Activated CD4-positive, alpha-beta T cell treated with anti-CD3 and anti-CD28 coated beads, Interleukin-2, amount 10 ng/mL, durations not matched to agents 7 days and 5 days (primary cell): Measurements from ENCODE around the gene BRK1. TPM values are rescaled to one million over a fixed set of nuclear protein-coding genes. Genes with fewer than 3 reads are reported as not detected.
"Not testable (repeated sequence)": the region's sequence is repeated elsewhere in the genome, so short reads cannot be mapped to it uniquely, and the experiment has no call there.

Experiments used
- CTCF ChIA-PET: fragments of 350-600 bp; sonication (Branson Sonifier 250); formaldehyde crosslinking; loops from one replicate; lab custom pipeline; 2021; ENCODE audit warnings: antibody characterized with exemption; lab: Charles Lee
- POLR2A ChIA-PET: fragments of 350-600 bp; sonication (Branson Sonifier 250); formaldehyde crosslinking; loops from one replicate; lab custom pipeline; 2021; ENCODE audit warnings: antibody characterized with exemption; lab: Charles Lee
- DNase-seq: peaks from one replicate; pipeline ENCODE4 v3.0.0-alpha.2; 2020
- H3K27ac Mint-ChIP-seq: one replicate; pipeline ENCODE4 v1.8.0; 2021; ENCODE audit warnings: mild to moderate bottlenecking, moderate library complexity, mixed read lengths
- H3K27me3 Mint-ChIP-seq: one replicate; pipeline ENCODE4 v1.8.0; 2021; ENCODE audit warnings: mixed read lengths
- H3K36me3 Mint-ChIP-seq: one replicate; pipeline ENCODE4 v1.8.0; 2021; ENCODE audit warnings: low read depth, mixed read lengths
- H3K4me1 Mint-ChIP-seq: one replicate; pipeline ENCODE4 v1.8.0; 2021; ENCODE audit warnings: mixed read lengths
- H3K4me3 Mint-ChIP-seq: one replicate; pipeline ENCODE4 v1.8.0; 2021; ENCODE audit warnings: mild to moderate bottlenecking, moderate library complexity, mixed read lengths
- H3K9me3 Mint-ChIP-seq: one replicate; pipeline ENCODE4 v1.8.0; 2021; ENCODE audit warnings: mixed read lengths
- total RNA-seq, 2 experiments: library from RNA; stranded (reverse); gene quantifications; one replicate each; pipeline ENCODE4 v1.2.3, GENCODE V29; 2021

BRK1 gene
- total RNA-seq, 2 experiments from 2014 or later = 115 to 128 TPM

- peaks cover 13% of the 10 kb centered on the region for H3K36me3 Mint-ChIP-seq
- H3K27me3 Mint-ChIP-seq = no peaks in the 10 kb centered on the region
- no peak overlapping the region for H3K27ac Mint-ChIP-seq
- H3K4me1 Mint-ChIP-seq = peaks cover 47% of the 10 kb centered on the region
- peaks cover 8% of the 10 kb centered on the region for H3K9me3 Mint-ChIP-seq
- H3K4me3 Mint-ChIP-seq = no peak overlapping the region
- ChIA-PET CTCF (interaction anchor here (1.2 kb wide), 1 partner anchor 10 kb away, joined by 3 read pairs; no protein-coding TSS in a partner anchor), POLR2A (no interaction called here)
- DNase-seq = no peak
These were observed 53.6 kb downstream of the BRK1 start for GRCh38 chr3:10169000-10169496.

GRCh38 chr3:10170915-10171478 lies 55.5 kb downstream of the BRK1 start:
- Mint-ChIP-seq H3K27me3 (no peaks in the 10 kb centered on the region), H3K4me1 (peaks cover 42% of the 10 kb centered on the region), H3K9me3 (peaks cover 8% of the 10 kb centered on the region), H3K4me3 (no peak overlapping the region), H3K36me3 (peaks cover 13% of the 10 kb centered on the region), H3K27ac (no peak overlapping the region)
- ChIA-PET CTCF (interaction anchor here (0.7 to 2.0 kb wide), 3 partner anchors 20 to 77 kb away, joined by 3 to 7 read pairs (median 3); partner anchors contain the start of gene TATDN2), POLR2A (no interaction called here)
- DNase-seq = no peak

- no peaks in the 10 kb centered on the region for H3K27me3 Mint-ChIP-seq
- ChIA-PET CTCF (interaction anchor here (0.6 to 2.2 kb wide), 7 partner anchors 10 to 50 kb away, joined by 3 to 7 read pairs (median 3); no protein-coding TSS in a partner anchor), POLR2A (no interaction called here)
- H3K36me3 Mint-ChIP-seq = peaks cover 13% of the 10 kb centered on the region
- H3K4me1 Mint-ChIP-seq = peaks cover 29% of the 10 kb centered on the region
- H3K9me3 Mint-ChIP-seq = peaks cover 8% of the 10 kb centered on the region
- no peak for DNase-seq
- no peak overlapping the region for H3K4me3 Mint-ChIP-seq
- no peak overlapping the region for H3K27ac Mint-ChIP-seq
These were observed 57.8 kb downstream of the BRK1 start for GRCh38 chr3:10173095-10173925.

GRCh38 chr3:10173926-10174435 lies 58.5 kb downstream of the BRK1 start:
- Mint-ChIP-seq H3K4me1 (peaks cover 26% of the 10 kb centered on the region), H3K4me3 (no peak overlapping the region), H3K27ac (no peak overlapping the region), H3K36me3 (peaks cover 8% of the 10 kb centered on the region), H3K9me3 (peaks cover 2% of the 10 kb centered on the region), H3K27me3 (no peaks in the 10 kb centered on the region)
- no peak for DNase-seq
- CTCF ChIA-PET = interaction anchor here (0.6 to 2.2 kb wide), 5 partner anchors 18 to 49 kb away, joined by 3 to 5 read pairs (median 3); no protein-coding TSS in a partner anchor
- POLR2A ChIA-PET = no interaction called here

- peaks cover 27% of the 10 kb centered on the region for H3K4me1 Mint-ChIP-seq
- H3K27me3 Mint-ChIP-seq, H3K9me3 Mint-ChIP-seq, H3K36me3 Mint-ChIP-seq, DNase-seq, H3K27ac Mint-ChIP-seq, POLR2A ChIA-PET, H3K4me3 Mint-ChIP-seq: not testable (repeated sequence)
- CTCF ChIA-PET = interaction anchor here (0.6 to 2.2 kb wide), 3 partner anchors 19 to 210 kb away, joined by 3 to 5 read pairs (median 4); no protein-coding TSS in a partner anchor
These were observed 59.9 kb downstream of the BRK1 start for GRCh38 chr3:10175334-10175733.

GRCh38 chr3:10176150-10176549 lies 60.7 kb downstream of the BRK1 start:
- H3K36me3 Mint-ChIP-seq, DNase-seq, H3K27me3 Mint-ChIP-seq, H3K27ac Mint-ChIP-seq, POLR2A ChIA-PET, H3K4me3 Mint-ChIP-seq, H3K9me3 Mint-ChIP-seq: not testable (repeated sequence)
- peaks cover 20% of the 10 kb centered on the region for H3K4me1 Mint-ChIP-seq
- CTCF ChIA-PET = interaction anchor here (0.7 to 2.9 kb wide), 4 partner anchors 14 to 47 kb away, joined by 4 to 7 read pairs (median 5); no protein-coding TSS in a partner anchor

Other genes with a start within 250 kb of the BRK1 start
- not detected for gene CIDEC, start 235.4 kb upstream of the BRK1 start, total RNA-seq
- gene JAGN1, start 225.1 kb upstream of the BRK1 start, total RNA-seq = 10 to 100 TPM; 29.6 to 30.6 TPM
- 1 to 10 TPM; 1.5 to 2.7 TPM for gene IL17RE, start 212.8 kb upstream of the BRK1 start, total RNA-seq
- gene IL17RC, start 198.6 kb upstream of the BRK1 start, total RNA-seq = under 1 TPM; 0.32 to 0.52 TPM
- gene CRELD1, start 181.8 kb upstream of the BRK1 start, total RNA-seq = 10 to 100 TPM; 13.9 to 16.0 TPM
- gene PRRT3, start 163.3 kb upstream of the BRK1 start, total RNA-seq = 1 to 10 TPM; 4.8 to 5.5 TPM
- gene EMC3, start 128.8 kb upstream of the BRK1 start, total RNA-seq = 10 to 100 TPM; 53.8 to 55.0 TPM
- gene FANCD2, start 89.2 kb upstream of the BRK1 start, total RNA-seq = 10 to 100 TPM; 61.2 to 68.1 TPM
- not detected for gene FANCD2OS, start 7.4 kb upstream of the BRK1 start, total RNA-seq
- 10 to 100 TPM; 65.3 to 65.9 TPM for gene VHL, start 26.1 kb downstream of the BRK1 start, total RNA-seq
- 1 to 10 TPM; 1.6 to 1.9 TPM for gene IRAK2, start 49.2 kb downstream of the BRK1 start, total RNA-seq
- 10 to 100 TPM; 72.3 to 78.4 TPM for gene TATDN2, start 132.8 kb downstream of the BRK1 start, total RNA-seq
- gene GHRL, start 177.3 kb downstream of the BRK1 start, total RNA-seq = under 1 TPM; 0.30 to 0.56 TPM
- gene SEC13, start 205.4 kb downstream of the BRK1 start, total RNA-seq = 10 to 100 TPM; 81.3 to 85.5 TPM